GM19023 (cell line): Measurements from ENCODE around the gene DHRS3.
"Not testable (repeated sequence)": the region's sequence is repeated elsewhere in the genome, so short reads cannot be mapped to it uniquely, and the experiment has no call there.

Experiments
- ATAC-seq: cut with Tn5 transposase; IDR thresholded peaks from one replicate; pipeline ENCODE4 v1.9.1; 2021; ENCODE audit warnings: mild to moderate bottlenecking, moderate library complexity; ENCODE audit not compliant: unreplicated experiment

Gene DHRS3

GRCh38 chr1:12617901-12618660 is at the start of gene DHRS3:
Gene DHRS3 (minus strand): TSS chr1:12618210. CDS start chr1:12617348, 862 bp downstream.
- ATAC-seq: no peak

GRCh38 chr1:12666141-12666735 is 48.2 kb upstream of the DHRS3 start:
- no peak for ATAC-seq

- no peak for ATAC-seq
These were observed 47.5 kb upstream of the DHRS3 start for GRCh38 chr1:12665511-12665910.

DNA sequence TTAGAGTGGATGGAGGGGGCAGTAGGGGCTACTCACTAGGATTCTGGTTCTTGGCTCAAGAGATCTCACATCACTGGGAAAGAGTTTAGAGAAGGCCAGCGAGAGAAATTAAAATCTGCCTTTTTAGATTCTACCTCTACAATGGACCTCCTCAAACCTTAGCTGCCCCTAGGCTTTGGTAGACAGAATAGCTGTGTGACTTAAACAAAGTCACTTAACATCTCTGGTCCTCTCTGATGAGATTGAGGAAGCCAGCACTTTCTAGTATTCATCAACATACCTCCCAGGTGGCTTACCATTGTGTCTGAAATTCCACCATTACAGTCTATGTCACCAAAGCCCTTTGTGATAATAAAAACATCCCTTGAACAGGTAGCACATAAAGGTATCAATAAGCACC is 44.5 kb upstream of the DHRS3 start:
- no peak for ATAC-seq

GRCh38 chr1:12661606-12662219 is 43.7 kb upstream of the DHRS3 start:
- ATAC-seq: no peak

- ATAC-seq: no peak
These were observed 40.8 kb upstream of the DHRS3 start for GRCh38 chr1:12658531-12659453.

GRCh38 chr1:12657885-12658512 is 40.0 kb upstream of the DHRS3 start:
- not testable (repeated sequence) for ATAC-seq

- ATAC-seq: no peak
These were observed 39.3 kb upstream of the DHRS3 start for GRCh38 chr1:12657060-12657884.

- ATAC-seq: no peak
These were observed 38.6 kb upstream of the DHRS3 start for GRCh38 chr1:12656575-12656974.

- no peak for ATAC-seq
These were observed 36.6 kb upstream of the DHRS3 start for GRCh38 chr1:12654657-12655056.

GRCh38 chr1:12654004-12654567 is 36.1 kb upstream of the DHRS3 start:
- ATAC-seq: no peak

GRCh38 chr1:12649971-12650421 is 32.0 kb upstream of the DHRS3 start:
- no peak for ATAC-seq

DNA sequence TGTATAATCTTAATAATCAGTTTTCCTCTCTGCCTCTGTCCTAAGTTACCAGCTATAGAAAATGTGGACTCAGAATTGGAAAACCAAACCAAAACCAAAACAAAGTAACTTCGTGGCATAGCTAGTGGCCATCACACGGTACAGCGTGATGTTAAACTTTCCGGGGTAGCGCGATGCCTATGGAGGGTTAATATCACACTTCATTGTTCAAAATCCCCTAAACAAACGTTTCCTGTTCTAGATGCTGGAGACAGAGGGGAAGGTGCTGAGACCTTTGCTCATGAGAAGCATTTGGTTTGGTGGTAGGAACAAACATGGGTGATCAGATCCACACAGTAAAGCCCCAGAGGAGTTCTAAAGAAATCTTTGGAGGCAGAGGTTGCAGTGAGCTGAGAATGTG is 30.7 kb upstream of the DHRS3 start:
- ATAC-seq: no peak

DNA sequence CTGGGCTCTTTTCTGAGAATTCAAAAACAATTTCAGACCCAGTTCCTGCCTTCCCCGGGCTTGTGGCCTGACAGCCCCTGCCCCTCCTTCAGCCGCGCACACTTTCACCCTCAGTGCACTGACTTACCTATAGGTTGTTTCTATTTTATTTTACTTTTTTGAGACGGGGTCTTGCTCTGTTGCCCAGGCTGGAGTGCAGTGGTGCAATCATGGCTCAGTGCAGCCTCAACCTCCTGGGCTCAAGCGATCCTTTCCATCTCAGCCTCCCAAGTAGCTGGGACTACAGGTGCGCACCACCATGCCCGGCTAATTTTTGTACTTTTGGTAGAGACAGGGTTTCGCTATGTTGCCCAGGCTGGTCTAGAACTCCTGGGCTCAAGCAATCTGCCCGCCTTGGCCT is 27.4 kb upstream of the DHRS3 start:
- ATAC-seq: not testable (repeated sequence)

GRCh38 chr1:12644829-12645228 is 26.8 kb upstream of the DHRS3 start:
- ATAC-seq: no peak

- ATAC-seq: no peak
These were observed 26.2 kb upstream of the DHRS3 start for GRCh38 chr1:12644237-12644636.

GRCh38 chr1:12643785-12644184 is 25.8 kb upstream of the DHRS3 start, which contains the start of gene AADACL4:
Gene AADACL4 (plus strand): TSS chr1:12644085. CDS start chr1:12644547, 462 bp downstream.
- no peak for ATAC-seq

DNA sequence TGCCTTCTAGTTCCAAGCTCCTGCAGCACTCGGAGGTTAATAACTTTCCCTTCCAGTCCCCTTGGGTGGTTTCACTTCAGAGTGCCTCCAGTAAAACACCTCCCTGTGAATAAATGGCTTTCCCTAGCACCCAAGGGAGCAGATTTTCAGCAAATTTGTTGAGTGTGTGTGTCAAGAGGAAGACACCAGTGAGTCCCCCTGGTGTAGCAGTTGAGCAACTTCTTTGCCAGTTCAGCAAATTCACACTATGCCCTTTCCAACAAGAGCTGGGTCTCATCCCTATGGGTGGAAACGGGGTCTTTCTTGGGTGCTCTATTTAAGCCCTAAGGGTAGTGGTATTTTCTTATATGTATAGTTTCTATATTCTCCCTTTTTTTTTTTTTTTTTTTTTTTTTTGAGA is 25.1 kb upstream of the DHRS3 start:
- ATAC-seq: no peak

GRCh38 chr1:12640958-12641272 is 22.9 kb upstream of the DHRS3 start:
- no peak for ATAC-seq
